ENCODE results near the gene KIAA0040.

KIAA0040 gene

DNA sequence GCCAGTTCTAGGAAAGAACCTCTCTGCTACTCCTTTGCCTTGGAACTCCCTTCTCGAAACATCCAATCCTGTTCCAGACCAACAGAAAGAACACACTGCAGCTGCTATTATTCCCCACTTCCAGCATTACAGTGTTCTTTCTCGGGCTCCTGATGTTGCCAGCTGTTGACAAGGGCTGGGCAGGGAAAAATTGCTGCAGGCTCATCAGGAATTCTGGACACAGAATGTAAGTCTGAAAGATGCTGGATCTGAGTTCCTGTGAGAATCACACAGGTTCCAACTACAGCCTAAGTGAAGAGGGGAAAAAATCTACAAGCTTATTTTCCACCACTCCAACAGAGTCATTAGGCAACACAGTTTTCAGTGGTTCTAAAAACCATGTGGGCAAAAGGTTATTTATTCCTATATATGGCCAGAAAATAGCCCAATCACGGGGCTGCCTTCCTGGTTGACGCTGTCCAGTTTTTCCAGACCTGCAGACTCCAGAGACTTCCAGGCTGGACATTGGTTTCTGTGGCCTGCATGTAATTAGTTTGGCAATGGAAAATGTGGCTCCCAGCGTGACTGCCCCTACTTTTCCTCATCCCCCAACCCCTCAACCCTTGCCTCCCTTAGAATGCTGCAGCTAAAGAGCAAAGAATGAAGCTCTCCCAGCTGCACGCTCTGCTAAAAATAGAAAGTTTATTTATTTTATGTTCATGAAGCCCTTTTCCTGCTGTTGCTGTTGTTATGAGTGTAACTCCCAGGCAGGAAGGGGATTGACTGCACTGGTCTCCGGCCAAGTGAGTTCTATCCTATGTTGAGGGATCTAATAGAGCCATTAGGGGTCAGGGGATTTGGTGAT, 8.3 kb upstream of the KIAA0040 start:
- DNase-seq, result peak; percentile 30

DNA sequence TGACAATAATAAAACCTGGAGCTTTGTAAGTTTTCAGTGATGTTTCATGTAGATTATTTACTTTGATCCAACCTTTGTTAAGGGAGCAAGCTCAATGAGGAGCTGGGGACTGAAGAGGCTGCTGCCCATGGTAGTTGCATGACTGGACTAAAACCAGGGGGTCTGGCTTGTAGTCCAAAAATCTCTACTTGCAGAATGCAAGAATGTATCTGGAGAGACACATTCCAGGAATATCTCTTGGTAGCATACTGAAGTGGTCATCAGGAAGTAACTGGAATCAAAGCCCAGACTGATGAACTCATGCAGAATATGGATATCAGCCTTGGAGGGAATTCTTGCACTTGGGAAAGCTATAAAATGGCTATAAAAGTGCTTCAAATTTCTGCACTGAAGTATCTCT, 5.8 kb upstream of the KIAA0040 start:
- no peak for DNase-seq

DNA sequence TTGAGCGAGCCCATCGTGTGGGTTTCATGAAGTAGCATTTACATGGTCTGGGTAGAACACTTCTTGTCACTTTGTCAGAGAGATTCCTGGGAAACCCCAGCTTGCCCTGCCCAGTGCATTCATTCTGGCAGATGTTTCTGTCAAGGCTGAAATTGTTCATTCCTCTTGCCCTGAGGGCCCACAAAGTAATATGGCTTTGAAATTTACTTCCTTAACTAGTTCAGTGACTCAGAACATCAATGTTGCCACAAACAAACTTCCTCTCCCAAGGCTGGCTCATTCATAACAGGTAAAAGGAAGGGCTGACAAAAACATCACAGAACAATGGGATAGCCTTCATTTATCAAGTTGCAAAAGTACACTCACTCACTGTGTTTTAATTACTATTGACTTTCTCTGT, 5.0 kb upstream of the KIAA0040 start:
- DNase-seq, result no peak

DNA sequence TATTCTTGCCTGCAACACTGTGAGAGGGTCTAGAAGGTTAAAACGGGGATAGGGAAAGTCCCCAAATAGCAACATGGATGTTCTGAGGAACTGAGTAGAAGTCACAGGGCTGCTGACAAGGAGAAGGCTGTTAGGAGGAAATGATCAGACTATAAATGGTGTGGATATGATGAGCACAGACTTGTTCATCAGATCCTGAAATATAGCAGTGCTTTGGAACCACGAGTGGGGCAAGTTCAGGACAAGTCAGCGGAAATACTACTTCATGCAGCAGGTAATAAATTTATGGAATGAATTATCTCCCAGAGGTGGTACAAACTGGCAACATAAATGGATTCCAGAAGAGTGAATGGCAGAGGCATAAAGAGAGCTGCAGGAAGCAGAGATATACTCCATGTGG, 3.2 kb upstream of the KIAA0040 start:
- no peak for DNase-seq

DNA sequence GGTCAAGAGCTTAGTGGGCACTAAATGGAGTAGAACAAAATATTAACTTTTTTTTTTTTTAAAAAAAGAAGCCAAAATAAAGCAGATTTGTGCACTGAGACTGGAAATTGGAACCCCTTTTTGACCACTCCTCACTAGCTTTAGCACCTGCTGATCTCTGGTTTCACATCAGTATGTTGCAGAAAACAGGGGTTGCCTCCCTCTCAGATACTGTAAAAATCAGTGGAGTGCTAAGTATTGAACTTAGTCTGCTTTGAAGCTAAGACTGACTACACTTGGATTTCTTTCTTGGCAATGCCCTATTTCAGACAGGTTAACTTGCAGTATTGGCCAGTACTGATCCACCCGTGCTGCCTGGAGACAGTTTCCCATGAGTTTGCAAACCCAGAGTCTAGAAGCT, 2.7 kb upstream of the KIAA0040 start:
- no peak for DNase-seq

DNA sequence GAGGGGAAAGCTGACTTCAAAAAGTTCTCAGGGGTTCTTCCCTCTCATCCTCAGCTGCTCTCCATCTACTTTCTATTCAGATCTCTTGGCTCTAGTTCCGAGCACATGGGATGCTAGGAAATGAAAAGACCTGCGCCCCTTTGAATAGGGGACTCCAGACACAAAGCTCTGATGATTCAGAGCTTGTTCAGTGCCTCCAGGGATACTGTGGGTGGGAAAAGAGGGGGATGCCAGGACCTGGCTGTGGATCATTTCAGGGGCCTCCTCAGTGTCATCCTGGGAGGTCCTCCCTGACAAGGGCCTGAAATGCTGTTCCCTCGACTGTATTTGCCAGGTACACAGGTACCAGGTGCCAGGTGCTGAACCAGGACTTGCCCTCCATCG, 943 bp upstream of the KIAA0040 start:
- DNase-seq, result no peak

DNA sequence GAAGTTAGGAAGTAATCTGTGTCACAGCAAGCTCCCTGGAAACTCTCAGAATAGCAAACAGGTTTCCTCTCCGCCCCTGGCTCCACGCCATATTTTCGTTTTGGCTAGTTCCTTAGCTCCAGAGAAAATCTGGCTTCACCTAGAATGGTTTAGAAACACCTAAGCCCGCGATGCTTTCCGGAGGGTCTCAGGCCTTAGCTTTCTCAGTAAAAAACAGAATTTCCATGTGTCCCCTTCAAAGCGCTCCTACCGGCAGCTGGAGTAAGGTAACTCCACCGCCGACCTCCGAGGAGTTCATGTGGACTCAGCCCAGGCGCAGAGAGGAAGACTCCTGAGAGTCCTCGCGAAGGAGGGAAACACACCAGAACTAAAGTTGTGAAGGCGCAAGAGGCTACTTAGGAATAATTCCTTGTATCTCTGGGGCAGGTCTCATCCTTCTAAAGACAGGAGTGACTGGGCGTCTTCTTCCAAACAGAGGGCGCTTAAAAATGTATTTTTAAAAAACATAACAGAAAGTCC, 406 bp downstream of the KIAA0040 start:
- peak; percentile 30 for DNase-seq

DNA sequence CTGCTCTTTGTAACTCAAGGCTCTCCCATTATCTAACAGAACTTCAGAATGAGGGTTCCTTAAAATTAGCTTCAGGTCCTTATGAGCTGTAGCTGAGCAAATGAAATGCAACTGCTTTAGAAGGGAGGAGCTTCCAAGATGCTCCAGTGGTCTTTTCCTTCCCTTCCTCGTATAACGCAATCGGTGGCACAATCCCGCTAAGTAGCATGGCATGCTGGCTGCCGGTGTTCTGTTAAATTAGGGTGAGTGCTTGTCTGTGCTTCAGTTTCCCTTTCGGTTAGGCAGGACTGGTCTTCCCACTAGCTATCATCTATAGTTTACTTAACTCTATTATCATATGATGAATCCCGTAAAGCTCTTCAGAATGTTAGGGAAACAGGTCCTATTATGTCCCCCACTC, 917 bp downstream of the KIAA0040 start:
- DNase-seq, result no peak

DNA sequence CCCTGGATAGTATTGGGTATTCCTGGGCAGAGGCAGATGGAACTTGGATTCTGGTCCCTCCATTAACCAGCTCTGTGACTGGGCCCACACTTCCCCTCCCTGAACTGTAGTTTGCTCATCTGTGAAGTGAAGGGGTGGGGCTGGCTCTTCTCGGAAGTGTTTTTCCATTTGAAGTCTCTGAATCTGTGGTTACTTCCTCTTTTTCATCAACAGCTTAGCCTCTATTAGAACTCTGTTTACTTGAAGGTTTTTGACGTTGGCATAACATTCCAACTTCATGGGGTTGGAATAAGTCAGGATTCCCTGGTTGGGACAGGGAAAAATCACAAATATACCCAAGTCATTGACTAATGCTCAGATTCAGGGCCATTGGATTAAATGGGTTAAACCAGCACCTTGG, 3.6 kb downstream of the KIAA0040 start:
- no peak for DNase-seq

DNA sequence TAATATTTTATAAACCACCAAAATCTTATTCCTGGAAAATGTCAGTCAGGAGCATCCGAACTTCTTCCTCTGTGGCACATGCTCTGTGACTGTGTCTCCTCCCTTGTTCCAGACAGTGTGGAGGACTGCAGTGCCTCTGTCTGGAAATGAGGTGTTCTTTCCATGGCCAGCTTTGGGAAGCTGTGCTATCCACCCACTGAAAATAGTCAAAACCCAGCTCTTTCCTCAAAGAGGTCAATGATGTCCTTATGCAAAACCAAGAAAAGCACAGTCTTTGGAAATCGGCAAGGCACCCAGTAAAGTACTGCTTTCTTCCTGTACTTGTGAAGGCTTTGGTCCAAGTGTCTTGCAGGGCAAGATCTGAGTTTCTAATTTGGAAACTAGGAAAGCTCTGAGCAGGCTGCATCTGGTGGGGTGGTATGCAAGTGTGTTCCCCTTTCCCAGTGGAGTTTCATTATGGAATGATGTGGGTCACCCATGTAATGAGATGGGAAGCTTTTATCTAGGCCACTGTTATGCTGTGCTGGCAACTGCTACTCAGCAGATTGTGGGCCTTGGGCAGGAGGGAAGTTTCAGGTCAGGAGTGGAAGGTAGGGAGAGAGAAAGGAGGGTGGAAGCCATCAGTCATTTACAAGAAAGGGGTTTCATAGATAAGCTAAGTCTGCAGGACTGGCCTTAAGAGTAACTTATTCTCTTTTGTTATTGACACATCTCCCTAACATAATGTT, 6.0 kb downstream of the KIAA0040 start:
- DNase-seq, result no peak

DNA sequence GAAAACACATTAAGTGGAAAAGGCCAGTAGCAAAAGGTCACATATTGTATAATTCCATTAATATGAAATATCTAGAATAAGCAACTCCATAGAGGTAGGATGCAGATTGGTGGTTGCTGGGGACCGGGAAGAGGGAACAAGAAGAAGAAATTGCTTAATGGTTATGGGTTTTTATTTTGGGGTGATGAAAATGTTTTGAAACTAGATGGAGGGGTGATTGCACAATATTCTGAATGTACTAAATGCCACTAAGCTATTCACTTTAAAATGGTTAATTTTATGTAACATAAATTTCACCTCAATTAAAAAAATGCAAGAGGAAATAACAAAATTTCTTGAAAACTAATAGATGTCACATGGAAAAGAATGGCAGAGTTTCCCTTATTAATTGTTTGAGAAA, 6.7 kb downstream of the KIAA0040 start:
- no peak for DNase-seq

DNA sequence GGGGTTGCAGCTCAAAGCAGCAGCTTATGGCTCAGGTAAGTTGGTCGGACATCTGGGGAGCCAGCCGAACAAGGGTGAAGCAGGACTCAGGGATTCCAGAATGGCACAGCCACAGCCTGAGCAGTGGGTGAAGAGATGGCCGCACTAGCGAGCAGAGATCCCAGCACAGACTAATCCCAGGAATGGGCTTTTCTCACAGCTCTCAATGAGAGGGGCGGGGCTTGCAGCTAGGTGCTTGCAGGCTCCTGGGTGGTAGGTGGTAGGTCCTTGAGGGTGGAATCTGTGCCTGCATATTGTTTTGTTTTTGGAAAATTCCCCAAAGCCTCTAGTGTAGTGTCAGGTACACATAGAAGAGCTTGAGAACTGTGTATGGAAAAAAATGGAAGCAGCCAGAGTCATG, 9.0 kb downstream of the KIAA0040 start:
- DNase-seq, result no peak

DNA sequence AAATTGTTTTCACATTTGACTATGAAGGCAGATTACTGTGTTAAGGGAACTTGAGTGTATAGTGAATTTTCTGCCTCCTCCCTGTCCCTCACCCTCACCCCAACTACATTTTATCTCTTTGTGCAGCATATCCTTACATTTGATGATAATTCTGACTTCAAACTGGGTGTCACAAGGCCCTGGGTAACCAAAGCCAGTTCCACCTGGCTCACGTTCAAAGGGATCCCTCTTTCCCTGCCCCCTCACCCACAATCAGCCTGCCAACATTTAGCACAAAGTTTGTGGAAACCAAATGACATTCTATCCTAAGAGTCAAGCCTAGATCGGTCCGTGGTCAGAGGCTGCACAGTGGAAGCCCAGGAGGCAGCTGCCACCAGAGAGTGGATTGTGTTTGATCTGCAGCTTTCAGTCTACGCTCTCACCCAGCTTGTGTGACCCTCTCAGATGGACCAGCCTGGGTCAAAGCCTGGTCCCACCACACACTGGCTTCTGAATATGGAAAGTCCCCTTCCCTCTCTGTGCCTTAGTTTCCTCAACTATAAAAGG, 10.3 kb downstream of the KIAA0040 start:
- DNase-seq, result no peak

DNA sequence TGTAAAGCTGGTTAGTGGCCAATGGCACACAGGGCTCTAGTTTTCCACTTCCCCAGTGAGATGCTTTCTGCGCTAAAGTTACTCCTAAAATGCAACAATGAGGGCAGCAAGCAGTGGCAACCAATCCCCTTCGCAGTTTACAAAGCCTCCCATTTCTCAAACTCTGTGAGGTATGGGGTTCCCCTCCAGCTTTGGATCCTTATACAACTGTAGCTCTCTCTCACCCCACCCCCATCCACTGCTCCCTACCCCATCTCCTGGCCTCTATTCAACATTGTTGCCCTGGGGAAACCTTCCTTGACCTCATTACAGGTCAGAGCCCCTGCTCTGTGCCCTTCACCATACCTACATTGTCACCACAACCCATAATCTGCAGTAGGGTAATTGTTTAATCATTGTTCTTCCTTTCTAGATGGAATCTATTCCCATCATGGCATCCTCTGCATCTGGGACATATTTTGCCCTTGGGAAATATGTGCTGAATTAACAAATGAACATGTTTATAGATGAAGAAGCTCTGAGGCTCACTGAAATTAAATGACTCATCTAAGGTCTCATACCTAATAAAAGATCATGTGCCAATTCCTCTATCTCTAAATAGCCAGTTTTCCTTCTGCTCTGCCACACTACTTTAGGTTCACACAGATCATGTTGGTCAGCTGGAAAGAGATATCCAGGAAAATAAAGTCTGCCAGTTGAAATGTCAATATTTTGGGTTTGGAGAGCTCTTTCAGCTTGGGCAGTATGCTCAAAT, 12.6 kb downstream of the KIAA0040 start:
- no peak for DNase-seq

DNA sequence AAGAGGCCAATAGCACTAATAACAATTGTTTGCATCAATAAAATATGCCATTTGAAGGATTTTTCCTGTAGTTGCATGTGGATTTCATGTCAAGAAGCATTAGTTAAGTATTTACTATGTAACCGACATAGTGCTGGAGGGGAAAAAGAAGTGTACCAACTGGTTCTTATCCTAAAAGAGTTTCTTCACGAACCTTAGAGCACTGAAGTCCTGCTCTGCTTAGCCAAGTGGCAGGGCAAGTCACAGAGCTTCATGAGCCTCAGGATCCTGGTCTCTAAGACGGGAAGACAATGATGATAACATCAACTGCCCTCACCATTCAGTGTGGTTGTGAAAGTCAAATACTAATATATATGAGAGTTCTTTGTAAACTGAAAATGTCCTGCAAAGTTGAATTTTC, 14.1 kb downstream of the KIAA0040 start:
- no peak for DNase-seq

DNA sequence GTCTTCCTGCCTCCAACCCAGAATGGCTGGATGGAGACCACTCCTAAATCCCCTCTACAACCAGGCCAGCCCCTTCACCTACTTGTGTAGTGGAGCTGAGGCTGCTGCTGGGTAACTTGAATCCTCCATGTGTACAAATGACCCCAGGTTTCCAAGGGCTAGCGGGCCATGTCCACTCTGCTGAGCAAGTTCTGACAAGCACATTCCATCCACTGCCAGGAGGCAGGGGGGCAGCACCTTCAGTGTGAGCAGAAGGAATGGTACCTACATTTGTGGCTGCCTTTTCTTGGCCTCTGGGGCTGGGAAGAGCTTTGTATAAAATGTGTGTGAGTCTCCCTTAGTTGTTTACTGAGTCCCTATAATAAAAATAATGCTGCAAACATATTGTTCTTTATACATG, 14.5 kb downstream of the KIAA0040 start:
- no peak for DNase-seq

DNA sequence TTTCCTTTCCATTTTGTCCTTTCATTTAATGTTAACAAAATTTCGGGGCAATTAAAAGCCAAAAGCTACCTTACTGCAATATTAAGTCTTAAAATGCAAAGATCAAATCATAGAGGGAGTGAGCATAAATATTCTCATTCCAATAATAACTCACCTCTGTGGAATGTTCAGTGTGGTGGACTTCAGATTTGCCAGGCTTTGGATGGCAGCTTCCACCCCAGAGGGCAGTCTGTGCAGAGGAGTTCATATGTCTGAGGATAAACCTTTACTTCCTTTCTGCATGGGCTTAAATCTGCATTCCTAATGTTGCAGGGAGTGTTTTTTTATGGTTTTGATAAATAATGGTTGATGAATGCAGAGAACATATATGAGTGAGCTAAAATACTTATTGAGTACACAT, 16.3 kb downstream of the KIAA0040 start:
- DNase-seq, result no peak

DNA sequence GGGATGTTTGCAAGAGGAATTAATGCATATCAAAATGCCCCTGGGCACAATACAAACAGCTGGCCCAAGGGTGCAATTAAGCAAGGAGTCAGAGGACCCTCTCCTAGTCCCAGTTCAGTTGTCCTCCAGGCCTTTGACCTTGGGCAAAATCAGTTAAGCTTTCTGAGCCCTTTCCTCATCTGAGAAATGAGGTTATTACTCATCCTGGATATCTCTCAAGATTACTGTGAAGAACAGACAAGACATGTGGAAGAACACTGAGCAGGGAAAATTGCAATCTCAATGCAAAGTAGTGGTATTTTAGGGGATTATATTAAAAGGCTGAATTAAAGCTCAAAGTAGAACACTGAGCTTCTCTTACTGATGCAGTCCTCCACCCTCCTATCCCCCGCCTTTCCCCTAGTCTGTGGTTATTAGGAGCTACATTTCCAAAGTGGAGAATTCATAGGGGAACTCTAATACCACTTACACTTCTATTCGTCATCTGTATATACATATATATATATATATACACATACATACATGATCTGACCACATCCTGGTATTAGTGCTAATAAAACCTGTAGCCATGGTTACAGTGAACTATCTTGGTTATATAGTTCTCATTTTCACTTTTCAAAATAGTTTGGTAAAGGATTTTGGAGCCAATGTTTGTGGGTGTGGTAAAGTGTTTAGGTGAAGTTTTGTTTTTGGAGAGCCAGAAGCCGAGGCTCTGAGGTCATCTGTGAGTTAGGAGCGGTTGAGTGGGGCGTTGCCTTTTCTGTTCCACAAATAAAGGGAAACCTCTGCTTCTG, 18.1 kb downstream of the KIAA0040 start:
- DNase-seq, result no peak

DNA sequence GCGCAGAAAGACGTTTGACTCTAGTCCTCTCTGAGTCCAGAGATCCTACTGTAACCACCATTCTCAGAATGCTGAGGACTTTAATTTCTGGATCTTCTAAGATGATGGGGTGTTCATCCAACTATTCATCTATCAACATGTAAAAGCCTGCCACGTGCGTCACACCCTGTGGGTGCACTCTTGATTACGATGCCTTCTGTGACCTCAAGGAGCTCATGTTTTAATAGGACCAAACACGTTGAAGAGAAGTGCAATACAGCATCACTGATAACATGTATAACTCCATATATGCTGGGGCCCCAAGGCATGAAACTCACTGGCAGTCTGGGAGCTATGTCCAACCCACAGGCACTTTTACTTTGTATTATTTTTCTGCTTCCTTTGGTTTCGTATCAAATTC, 19.0 kb downstream of the KIAA0040 start:
- DNase-seq, result no peak

DNA sequence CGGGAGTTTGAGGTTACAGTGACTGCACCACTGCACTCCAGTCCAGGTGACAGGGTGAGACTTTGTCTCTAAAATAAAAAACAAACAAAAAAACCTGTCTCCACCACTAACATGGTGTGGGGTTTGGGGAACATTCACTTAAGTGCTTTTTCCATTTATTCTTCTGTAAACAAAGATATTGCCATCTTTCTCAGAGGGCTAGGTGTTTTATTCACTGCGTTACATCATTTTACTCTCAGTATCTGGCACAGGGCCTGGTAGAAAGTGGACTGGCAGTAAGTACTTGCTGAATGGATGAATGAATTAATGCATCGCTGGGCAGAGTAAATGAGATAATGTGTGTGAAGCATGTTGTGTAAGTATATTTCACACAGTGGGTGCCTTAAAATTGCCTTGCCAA, 20.1 kb downstream of the KIAA0040 start:
- peak; percentile 38 for DNase-seq

DNA sequence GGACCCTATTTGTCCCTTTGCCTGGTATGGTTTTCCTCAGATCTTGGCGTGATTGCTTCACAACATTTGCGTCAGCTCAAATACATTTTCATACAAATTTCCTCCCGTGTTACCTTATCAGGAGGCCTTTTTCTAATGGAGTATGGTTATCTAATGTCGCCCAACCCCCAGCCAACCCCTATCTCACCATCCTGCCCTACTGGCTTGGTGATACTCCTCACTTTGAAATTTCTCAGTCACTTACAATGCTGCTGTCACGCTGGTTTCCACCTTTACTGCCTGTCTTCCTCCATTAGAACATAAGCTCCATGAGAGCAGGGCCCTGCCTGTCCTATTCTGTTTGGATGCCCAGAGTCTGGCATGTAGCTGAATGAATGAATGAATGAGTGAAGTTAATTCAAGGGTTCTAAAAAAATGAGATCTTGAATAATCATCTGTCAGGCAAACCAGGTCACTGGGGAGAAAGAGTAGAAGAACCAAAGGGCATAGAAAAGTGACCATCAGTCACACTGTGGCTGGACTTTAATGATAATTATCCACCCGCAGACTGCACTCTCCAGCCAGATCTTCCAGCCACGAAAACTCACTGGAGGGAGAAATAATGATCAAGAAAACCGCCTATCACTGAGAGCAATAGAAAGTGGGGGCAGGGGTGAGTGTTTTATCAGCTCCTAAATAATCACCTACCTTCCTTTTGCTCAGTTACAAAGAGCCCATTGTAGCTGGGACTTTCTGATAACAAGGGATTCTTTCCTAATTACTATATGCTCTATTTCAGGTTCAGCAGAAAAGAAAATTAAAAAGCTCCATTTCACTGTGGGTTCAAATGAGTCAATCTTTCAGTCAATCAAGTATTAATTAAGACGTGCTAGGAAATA, 21.3 kb downstream of the KIAA0040 start:
- no peak for DNase-seq

Measured in SHP77 treated with DMSO at 0.1 percent for 48 hours (cell line).